Measurements from ENCODE around the gene ALOX12B.

The ALOX12B gene

GRCh38 chr17:8041979-8042378 lies 45.5 kb downstream of the ALOX12B start:
- TF ChIP-seq CTCF (conservative IDR thresholded peaks at IDR 0.05) (no peak), ZFX (IDR thresholded peaks at IDR 0.05) (no peak)
- H3K27ac ChIP-seq, result 0 out of 2 replicates have a peak overlapping the region, but pooled peaks have one; percentile 1

- TF ChIP-seq ZFX (IDR thresholded peaks at IDR 0.05), result no peak
- TF ChIP-seq CTCF (conservative IDR thresholded peaks at IDR 0.05), result peak; percentile 87
- H3K27ac ChIP-seq, result peak overlapping the region; percentile 6
These were observed 46.1 kb downstream of the ALOX12B start for GRCh38 chr17:8041249-8041928.

GRCh38 chr17:8039611-8040168 lies 47.8 kb downstream of the ALOX12B start:
- no peak overlapping the region for H3K27ac ChIP-seq
- TF ChIP-seq ZFX (IDR thresholded peaks at IDR 0.05), result no peak
- no peak for TF ChIP-seq CTCF (conservative IDR thresholded peaks at IDR 0.05)

- TF ChIP-seq CTCF (conservative IDR thresholded peaks at IDR 0.05) (no peak), ZFX (IDR thresholded peaks at IDR 0.05) (no peak)
- no peak within 1 kb of the TSS for H3K27ac ChIP-seq
These were observed 48.4 kb downstream of the ALOX12B start, which contains the start of gene ALOX15B for GRCh38 chr17:8038954-8039610. ALOX15B (plus strand) TSS chr17:8039059; CDS start chr17:8039156, 97 bp downstream.

- peak overlapping the region; percentile 78; the same call in 1 of the 2 replicates for H3K27ac ChIP-seq
- TF ChIP-seq CTCF (conservative IDR thresholded peaks at IDR 0.05) (no peak), ZFX (IDR thresholded peaks at IDR 0.05) (no peak)
These were observed 55.1 kb downstream of the ALOX12B start for GRCh38 chr17:8032442-8032841.

- TF ChIP-seq CTCF (conservative IDR thresholded peaks at IDR 0.05) (no peak), ZFX (IDR thresholded peaks at IDR 0.05) (no peak)
- peak overlapping the region; percentile 22 for H3K27ac ChIP-seq
These were observed 55.6 kb downstream of the ALOX12B start for GRCh38 chr17:8031950-8032349.

- H3K27ac ChIP-seq, result peak overlapping the region; percentile 22
- TF ChIP-seq ZFX (IDR thresholded peaks at IDR 0.05) (no peak), CTCF (conservative IDR thresholded peaks at IDR 0.05) (no peak)
These were observed 56.3 kb downstream of the ALOX12B start for GRCh38 chr17:8031261-8031661.

Measured in C4-2B (cell line).